HG03025 (cell line): ENCODE measurements around the gene RNF19B.
A peak's percentile ranks its signal among the peaks of the same experiment; 100 is the strongest.
"Not testable (repeated sequence)": the region's sequence is repeated elsewhere in the genome, so short reads cannot be mapped to it uniquely, and the experiment has no call there.

Experiments used
- ATAC-seq: cut with Tn5 transposase; IDR thresholded peaks from one replicate; pipeline ENCODE4 v1.9.1; 2021; ENCODE audit warnings: mild to moderate bottlenecking, moderate library complexity; ENCODE audit not compliant: unreplicated experiment, low FRiP score

The RNF19B gene

DNA sequence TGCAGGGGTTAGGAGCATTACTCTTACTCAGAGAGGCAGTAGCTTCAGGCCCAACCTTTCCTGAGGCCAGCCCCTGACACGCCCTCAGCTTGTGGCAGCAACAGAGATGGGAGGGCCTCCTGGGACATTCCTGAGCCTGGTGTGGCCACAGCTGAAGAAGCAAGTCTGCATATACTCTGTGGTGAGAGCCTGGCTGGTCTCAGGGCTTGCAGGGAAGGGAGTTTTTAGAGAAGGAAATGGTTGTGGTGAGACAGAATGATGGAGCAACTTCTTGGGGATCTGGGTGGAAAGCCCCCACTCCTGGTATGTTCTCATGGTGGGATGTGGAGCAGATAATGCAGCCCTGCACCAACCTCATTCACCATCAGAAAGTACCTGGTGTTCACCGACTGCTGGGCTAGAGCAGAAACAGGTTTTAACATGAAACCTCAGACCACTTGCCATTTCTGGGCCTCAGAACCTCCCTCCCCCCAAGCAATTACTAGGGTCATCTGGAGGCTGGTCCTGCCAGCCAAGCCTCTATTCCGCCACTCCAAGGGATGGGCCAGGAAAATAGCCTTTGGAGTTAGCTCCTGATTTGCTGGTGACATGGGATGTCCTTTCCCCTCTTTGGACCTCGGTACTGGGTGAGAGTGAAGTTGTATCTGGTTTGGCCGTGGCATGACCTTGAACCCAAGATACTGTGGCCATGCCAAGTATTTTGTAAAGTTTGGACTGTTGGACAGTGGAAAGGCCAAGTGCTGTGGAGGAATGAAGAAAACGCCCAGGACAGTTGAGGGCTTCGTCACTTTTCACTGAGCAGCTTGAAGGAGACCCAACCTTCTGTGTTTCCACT lies 28.1 kb upstream of the RNF19B start:
- ATAC-seq, result peak; percentile 67

DNA sequence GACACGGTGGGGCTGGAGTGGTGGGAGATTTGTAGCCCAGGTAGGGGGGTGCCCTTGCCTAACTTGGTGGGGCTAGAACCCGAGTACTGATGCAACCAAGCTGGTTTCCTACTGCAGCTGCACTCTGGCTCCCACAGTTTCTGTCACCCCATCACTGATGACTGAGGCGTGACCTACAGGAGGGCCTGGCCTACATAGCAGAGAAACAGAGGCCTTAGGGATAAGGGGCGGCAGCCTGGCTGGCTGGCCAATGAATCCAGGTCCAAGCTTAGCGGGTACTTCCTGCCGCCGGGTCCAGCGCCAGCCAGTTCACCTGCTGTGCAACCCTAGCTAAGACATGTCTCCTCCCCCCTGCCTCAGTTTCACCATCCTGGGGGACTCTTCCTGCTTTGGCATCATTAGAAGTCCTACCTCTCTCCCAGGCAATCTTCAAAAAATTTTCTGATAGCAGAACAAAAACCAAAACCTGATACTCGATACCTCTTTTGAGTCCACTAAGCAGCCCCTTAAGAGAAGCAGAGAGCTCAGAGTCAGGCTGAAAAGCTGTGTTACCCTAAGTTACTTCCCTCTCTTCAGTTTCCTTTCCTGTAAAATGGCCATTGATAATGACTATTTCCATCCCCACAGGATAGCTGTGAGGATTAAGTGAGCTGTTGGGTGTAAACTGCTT lies 27.3 kb upstream of the RNF19B start:
- ATAC-seq, result no peak

DNA sequence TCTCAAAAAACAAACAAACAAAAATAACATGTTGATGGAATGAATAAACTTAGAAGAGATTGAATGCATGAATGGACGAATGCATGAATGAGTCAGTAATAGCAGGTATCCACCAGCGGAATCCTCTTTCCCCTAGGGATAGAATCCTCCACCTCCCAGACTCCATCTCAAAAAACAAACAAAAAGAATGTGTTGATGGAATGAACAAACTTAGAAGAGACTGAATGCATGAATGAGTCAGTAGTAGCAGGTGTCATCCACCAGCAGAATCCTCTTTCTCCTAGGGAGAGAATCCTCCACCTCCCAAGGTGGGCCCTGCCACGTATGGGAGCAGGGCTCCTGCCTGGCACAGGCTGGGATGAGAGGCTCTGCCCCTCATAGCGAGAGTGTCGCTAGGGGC lies 26.8 kb upstream of the RNF19B start:
- ATAC-seq, result no peak

DNA sequence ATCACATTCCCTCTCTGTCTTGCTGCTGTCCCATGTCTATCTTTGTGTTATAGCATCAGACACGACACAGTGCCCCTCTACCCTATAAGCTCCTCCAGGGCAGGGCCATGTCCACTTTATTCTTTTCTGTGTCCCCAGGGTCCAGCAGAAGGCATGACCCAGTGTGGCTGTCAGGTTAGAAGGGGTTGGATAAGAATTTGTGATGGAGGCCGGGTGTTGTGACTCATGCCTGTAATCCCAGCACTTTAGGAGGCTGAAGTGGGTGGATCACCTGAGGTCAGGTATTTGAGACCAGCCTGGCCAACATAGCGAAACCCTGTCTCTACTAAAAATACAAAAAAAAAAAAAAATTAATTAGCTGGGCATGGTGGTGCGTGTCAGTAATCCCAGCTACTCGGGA lies 26.3 kb upstream of the RNF19B start:
- ATAC-seq, result no peak

DNA sequence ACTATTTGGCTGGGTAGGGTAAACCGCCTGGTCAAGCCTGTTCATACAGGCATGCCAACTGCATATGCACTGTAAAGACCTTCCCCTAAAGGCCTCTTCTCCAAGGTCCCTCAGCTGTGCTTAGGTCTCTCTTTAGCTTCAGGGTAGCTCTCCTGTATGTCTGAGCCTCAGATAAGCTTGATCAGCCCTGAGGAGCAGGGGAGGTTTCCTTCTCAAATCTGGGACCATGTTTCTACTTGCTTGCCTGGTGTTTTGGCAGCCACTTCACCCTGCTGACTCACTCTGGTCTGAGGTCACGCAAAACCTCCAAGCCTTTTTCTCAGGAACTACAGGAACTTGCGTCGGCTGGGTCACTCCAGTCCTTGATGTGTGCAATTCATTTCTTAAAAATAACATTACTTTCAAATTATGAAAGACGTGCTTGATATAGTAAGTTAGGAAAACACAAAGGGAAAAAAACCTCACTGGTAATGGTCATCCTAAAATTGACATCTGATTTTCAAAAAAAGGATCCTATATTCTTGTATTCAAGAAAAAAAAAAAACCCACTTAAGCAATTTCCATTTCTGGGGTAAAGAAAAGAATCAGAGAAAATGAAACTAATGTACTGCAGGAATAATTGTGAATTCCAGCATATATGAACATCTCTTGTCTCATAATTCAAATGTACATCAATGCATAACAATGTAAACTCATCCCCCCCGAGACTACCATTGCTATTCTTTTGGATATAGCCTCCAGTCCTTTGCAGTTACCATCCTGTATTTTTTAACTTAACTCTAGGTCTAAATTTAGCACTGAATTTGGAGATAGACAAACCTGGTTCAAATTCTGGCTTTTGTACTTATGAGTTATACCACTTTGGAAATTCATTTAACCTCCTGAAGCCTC lies 24.8 kb upstream of the RNF19B start:
- no peak for ATAC-seq

DNA sequence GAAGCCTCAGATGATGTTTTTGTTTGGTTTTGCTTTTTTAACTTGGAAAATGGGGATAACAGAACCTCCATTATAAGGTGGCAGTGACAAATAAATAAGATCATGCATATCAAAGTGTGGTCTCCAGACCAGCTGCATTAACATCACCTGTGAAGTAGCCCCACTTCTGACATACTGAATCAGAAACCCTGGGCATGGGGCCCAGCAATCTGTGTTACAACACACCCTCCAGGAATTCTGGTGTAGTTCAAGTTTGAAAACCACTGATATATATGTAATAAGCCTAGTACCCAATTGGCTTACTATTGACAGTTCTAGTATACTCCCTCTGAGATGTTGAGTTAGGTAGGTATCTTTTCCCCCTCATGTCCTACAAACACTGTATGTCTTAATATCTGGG lies 24.1 kb upstream of the RNF19B start:
- no peak for ATAC-seq

DNA sequence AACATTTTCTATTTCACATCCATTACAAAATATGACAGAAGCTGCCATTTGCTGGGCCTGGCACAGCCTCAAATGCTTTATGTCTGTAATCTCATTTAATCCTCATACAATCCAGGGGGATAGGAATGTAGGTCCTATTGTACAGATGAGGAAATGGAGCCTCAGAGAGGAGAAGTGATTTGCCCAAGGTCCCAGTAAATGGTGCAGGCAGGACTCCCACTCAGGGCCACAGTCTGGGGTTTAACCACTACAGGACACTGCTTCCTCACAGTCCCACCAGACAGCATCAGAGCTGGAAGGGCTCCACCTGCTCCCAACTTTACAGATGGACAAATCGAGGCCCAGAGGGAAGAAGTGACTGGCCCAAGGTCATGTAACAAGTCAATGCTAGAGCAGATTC lies 20.6 kb upstream of the RNF19B start:
- no peak for ATAC-seq

DNA sequence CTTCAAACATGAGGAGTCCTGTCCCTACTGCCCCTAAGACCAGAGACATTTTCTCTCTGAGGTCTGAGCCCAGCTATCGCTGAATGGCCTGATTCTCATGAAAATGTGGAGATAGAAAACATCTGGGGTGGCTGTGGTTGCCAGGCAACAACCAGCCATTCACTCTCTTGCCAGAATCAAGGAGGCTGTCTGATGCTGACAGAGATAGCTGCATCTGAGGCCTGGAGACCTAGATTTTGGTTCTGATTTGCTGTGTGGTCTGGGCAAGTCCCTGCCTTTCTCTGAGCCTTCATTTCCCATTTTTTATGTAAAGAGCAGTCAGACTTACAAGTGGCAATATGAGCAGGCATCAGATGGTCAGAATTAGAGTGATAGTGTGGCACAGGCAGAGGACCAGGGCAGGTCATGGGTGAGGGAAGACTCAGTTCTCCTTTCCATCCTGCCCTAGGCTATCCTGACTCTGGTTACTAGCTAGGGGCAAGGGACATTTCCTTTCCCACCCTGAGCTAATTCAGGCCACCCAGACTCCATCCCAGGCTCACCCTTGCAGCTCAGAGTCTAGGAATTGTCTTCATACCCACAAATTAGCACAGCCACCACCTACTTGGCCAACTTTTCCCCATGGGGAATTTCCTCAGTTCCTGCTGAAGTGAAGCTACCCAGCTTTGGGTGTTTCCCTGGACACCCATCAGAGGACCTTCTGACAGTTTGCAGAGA lies 20.0 kb upstream of the RNF19B start:
- no peak for ATAC-seq

DNA sequence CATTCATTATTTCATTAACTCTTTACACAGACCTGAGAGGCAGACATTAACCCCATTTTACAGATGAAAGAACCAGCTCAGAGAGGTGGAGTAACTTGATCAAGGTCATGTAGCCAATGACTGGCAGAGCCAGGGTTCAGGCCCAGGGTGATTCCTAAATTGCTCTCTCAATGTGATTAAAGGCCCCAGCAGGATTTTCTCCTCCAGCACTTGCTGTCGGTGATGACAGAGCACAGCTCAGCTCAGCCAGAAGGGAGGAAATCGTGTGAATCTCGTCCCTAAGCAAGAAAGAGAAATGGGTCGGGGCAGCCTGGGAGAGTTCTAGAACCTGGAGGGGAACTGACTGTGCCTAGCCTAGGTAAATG lies 19.5 kb upstream of the RNF19B start:
- ATAC-seq, result no peak

DNA sequence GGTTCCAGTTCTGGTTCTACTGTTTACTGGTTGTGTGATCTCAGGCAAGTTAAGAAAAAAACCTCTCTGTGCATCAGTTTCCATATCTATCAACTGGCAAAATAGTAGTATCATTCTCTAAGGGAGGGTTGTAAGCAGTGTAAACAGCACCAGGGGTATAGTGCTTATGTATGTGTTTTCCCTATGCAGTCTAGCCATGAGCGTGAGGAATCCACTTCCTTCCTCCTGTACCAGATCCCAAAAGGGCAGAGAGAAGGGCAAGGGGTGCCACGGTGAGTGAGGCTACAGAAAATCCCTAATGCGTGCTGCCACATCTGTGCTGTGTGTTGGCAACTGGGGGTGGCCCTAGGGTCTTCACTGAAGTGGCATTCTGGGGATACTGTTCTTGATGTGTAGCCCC lies 18.4 kb upstream of the RNF19B start:
- no peak for ATAC-seq

DNA sequence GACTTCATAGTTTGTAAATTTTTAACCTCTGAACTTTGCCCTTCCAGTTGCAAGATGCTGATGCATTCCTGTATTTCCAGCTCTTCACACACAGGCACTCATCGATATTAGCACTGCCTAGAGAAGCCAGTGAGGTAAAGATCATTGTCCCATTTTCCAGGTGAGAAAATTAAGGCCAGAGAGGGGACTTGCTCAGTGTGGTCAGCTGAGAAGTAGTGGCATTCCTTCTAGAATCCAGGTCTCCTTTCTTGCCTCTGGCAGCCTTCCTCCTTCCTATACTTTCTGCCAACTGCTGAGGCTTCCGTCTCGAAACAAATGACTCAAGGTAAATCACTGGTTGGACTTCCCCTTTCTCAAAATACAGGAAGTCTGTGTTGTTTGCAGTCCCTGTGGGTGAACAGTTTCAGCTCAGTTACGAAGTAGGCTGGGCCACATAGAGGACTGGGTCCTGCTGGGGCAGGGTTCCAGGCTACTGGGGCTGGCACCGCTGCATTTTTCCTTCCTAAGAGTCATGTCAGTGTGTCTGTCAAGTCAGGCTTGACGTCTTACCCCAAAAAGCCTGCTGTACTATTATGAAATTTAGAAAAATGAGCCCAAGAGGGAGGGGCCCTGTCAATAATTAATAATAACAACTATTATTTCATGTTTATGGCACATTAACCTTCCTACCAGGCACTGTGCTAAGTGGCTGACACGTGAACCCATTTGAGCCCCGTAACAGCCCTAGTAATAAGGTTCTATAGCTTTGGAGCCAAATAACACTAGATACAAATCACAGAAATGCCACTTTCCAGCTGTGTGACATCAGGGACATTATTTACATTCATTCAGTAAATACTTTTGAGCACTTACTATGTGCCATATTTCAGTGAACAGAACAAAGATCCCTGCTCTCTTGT lies 16.6 kb upstream of the RNF19B start:
- peak; percentile 73 for ATAC-seq

DNA sequence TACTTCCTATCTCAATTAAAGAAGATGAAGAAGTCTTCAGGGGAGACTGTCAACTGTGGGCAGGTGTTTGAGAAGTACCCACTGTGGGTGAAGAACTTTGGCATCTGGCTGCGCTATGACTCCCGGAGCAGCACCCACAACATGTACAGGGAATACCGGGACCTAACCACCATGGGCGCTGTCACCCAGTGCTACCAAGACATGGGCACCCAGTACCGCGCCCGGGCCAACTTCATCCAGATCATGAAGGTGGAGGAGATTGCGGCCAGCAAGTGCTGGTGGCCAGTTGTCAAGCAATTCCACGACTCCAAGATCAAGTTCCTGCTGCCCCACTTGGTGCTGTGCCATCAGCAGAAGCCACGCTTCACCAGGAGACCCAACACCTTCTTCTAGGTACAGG lies 15.5 kb upstream of the RNF19B start:
- ATAC-seq, result no peak

DNA sequence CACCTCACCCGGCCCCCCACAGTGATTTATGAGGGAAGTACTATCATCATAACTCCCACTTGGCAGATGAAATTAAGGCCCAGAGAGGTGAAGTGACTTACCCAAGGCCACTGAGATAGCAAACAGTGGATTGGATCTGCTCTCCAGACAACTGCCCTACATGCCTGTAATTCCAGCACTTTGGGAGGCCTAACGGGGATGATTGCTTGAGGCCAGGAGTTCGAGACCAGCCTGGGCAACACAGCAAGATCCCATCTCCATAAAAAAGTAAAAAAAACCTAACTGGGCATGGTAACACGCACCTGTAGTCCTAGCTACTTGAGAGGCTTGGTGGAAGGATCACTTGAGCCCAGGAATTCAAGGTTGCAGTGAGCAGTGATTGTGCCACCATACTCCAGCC lies 14.2 kb upstream of the RNF19B start:
- ATAC-seq, result no peak

DNA sequence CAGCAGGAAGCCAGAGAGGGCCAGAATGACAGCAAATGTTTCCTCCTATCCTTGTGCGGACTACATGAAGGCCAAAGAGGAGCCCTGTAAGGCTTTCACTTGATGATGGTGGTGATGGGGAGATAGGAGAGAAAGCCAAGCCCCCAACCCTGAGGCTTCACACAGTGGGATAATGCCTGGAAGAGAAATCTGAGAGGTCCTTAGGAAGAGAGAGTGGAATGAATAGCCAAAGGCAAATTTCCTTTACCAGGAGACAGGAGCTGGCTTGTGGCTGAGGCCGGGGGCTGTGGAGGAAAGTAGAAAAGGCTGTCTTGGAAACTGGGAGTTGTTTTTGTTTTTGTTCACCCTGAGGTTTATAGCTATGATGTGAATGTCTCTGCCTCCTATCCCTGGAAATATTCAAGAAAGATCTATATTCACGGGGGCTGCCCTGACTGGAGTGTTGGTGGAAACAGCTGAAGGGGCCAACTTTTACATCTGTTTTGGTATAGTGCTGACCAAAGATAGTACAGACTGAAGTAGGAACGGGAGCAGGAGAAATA lies 13.0 kb upstream of the RNF19B start:
- no peak for ATAC-seq

DNA sequence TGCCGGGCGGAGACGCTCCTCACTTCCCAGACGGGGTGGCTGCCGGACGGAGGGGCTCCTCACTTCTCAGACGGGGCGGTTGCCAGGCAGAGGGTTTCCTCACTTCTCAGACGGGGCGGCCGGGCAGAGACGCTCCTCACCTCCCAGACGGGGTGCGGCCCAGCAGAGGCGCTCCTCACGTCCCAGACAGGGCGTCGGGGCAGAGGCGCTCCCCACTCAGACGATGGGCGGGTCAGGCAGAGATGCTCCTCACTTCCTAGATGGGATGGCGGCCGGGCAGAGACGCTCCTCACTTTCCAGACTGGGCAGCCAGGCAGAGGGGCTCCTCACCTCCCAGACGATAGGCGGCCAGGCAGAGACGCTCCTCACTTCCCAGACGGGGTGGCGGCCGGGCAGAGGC lies 10.4 kb upstream of the RNF19B start:
- ATAC-seq, result not testable (repeated sequence)

DNA sequence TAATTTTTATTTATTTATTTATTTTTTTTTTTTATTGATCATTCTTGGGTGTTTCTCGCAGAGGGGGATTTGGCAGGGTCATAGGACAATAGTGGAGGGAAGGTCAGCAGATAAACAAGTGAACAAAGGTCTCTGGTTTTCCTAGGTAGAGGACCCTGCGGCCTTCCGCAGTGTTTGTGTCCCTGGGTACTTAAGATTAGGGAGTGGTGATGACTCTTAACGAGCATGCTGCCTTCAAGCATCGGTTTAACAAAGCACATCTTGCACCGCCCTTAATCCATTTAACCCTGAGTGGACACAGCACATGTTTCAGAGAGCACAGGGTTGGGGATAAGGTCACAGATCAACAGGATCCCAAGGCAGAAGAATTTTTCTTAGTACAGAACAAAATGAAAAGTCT lies 8.8 kb upstream of the RNF19B start:
- ATAC-seq, result not testable (repeated sequence)

DNA sequence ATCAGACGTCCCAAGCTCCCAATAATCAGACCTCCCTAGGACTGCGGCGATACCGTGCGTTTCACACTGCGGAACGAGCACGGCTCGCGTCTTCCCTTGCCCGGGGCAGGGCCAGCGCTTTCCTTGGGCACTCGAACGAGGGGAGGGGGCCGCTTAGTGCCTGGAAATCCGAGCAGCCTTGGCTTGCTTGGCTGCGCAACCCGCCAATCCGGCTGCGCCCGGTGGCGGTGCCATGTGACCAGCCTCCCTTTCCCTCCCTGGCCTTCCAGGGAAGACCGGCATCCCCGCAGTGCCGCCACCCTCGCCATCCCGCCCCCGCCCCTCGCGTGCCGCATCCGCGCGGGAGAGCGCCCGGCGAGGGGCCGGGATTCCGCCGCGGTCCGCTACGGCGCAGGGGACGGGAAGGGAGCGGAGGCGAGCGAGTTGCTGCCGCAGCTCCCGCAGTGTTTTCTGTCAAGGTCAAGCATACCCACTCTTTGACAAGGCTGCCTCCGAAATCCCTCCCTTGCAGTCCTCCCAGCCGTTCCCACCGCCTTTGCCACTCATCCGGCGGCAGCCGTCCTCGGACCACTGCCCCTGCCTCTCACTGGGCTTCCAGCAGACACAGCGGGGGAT lies 8.3 kb upstream of the RNF19B start:
- ATAC-seq, result no peak

DNA sequence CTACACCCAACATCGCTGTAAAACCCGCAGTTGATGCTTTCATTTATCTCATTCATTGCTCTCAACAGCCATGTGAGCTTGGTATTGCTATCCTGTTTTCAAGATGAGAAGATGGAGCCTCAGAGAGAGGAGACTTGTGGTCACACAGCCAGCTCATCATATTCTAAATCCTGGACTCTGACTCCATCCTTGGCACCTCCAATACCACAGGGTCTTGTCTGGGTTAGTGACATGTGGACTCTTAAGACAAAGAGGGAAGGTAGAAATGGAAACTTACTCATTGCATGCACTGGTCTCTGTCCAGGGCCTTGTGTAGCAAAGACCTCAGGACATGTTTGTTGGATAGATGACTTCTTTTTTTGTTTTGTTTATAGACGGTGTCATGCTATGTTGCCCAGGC lies 7.0 kb upstream of the RNF19B start:
- no peak for ATAC-seq

DNA sequence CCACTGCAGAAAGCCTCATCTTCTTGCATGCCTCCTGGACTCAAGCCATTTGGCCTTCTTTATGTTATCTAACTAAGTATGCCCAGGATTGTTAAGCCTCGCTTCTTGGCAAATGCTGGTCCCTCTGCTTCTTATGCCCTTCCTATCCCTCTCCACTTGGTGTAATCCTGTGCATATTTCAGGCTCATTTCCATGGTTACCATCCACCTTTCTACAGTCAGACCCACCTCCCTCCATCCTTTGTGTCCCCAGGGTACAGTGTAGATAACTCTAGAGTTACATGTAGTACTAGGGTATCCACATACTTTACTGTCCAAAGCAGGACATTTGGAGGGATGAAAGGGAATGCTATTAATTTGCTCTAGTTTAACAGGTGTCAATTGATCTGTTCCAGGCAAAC lies 6.5 kb upstream of the RNF19B start:
- ATAC-seq, result no peak
